ENCODE measurements around the gene ODAD3. TPM values are rescaled to one million over a fixed set of nuclear protein-coding genes. Genes with fewer than 3 reads are reported as not detected.
"Not testable (repeated sequence)": the region's sequence is repeated elsewhere in the genome, so short reads cannot be mapped to it uniquely, and the experiment has no call there.

Gene ODAD3
- total RNA-seq, 1 donor from 2014 or later: 0.66 TPM

DNA sequence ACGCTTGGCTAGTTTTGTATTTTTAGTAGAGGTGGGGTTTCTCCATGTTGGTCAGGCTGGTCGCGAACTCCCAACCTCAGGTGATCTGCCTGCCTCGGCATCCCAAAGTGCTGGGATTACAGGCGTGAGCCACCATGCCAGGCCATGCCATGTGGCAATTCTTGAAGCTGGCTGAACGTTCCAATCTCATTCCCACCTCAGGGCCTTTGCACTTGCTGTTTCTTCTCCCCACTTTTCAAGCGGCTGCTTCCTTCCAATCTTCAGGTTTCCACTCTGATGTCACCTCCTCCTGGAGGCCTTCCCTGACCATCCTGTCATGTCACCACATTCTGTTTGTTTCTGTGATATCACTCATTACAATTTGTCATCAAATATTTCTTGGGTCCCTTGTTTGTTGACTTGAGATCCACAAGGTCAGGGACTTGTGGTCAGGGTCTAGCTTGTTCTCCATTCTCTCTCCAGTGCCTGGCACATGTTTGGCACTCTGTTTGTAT lies 55.0 kb downstream of the ODAD3 start:
- peak overlapping the region; percentile 90 for H3K4me3 Mint-ChIP-seq (ENCODE audit: unreplicated experiment)
- Histone ChIP-seq H3K79me2 (ENCODE audit: insufficient read depth, low read length) (no peaks in the 10 kb centered on the region), H3K27me3 (ENCODE audit: insufficient read depth, low read length) (peaks cover 13% of the 10 kb centered on the region), H3K36me3 (ENCODE audit: insufficient read depth, low read length) (no peaks in the 10 kb centered on the region), H4K20me1 (ENCODE audit: insufficient read depth, low read length) (peaks cover 9% of the 10 kb centered on the region), H3K27ac (ENCODE audit: low read depth, low read length) (no peak overlapping the region), H3K9ac (ENCODE audit: low read length) (no peak overlapping the region), H3K4me2 (ENCODE audit: low read length) (peak overlapping the region; percentile 96), H3K4me1 (ENCODE audit: insufficient read depth, low read length) (peaks cover 48% of the 10 kb centered on the region), H3K9me3 (ENCODE audit: insufficient read depth, low read depth, low read length) (no peaks in the 10 kb centered on the region), H3K4me3 (ENCODE audit: insufficient read depth, low read depth, low read length) (no peak overlapping the region), H2AFZ (ENCODE audit: low read depth, low read length) (peak overlapping the region; percentile 94)
- peaks cover 13% of the 10 kb centered on the region for H3K4me1 Mint-ChIP-seq (ENCODE audit: low read depth, unreplicated experiment)
- H3K36me3 Mint-ChIP-seq (ENCODE audit: low read depth, unreplicated experiment): no peaks in the 10 kb centered on the region
- TF ChIP-seq CTCF (IDR thresholded peaks at IDR 0.05; ENCODE audit: insufficient read depth, low read depth, low read length) (no peak), EZH2 (IDR thresholded peaks at IDR 0.05; ENCODE audit: insufficient read depth, low read length) (no peak)
- peaks cover 7% of the 10 kb centered on the region for H3K27me3 Mint-ChIP-seq (ENCODE audit: low read depth, unreplicated experiment)
- no peak for FAIRE-seq
- no peaks in the 10 kb centered on the region for H3K9me3 Mint-ChIP-seq (ENCODE audit: unreplicated experiment)
- H3K27ac Mint-ChIP-seq (ENCODE audit: unreplicated experiment): no peak overlapping the region
- DNase-seq (ENCODE audit: low read depth): no peak

GRCh38 chr19:11379269-11379845 lies 55.6 kb downstream of the ODAD3 start:
- H3K4me3 Mint-ChIP-seq (ENCODE audit: unreplicated experiment): not testable (repeated sequence)

GRCh38 chr19:11378319-11379189 lies 56.4 kb downstream of the ODAD3 start:
- Histone ChIP-seq H3K4me1 (ENCODE audit: insufficient read depth, low read length) (peaks cover 56% of the 10 kb centered on the region), H3K9ac (ENCODE audit: low read length) (peak overlapping the region; percentile 35), H3K9me3 (ENCODE audit: insufficient read depth, low read depth, low read length) (no peaks in the 10 kb centered on the region), H3K27ac (ENCODE audit: low read depth, low read length) (peak overlapping the region; percentile 51), H3K79me2 (ENCODE audit: insufficient read depth, low read length) (no peaks in the 10 kb centered on the region), H3K36me3 (ENCODE audit: insufficient read depth, low read length) (no peaks in the 10 kb centered on the region), H3K4me3 (ENCODE audit: insufficient read depth, low read depth, low read length) (peak overlapping the region; percentile 7), H4K20me1 (ENCODE audit: insufficient read depth, low read length) (peaks cover 9% of the 10 kb centered on the region), H2AFZ (ENCODE audit: low read depth, low read length) (no peak overlapping the region), H3K27me3 (ENCODE audit: insufficient read depth, low read length) (peaks cover 13% of the 10 kb centered on the region), H3K4me2 (ENCODE audit: low read length) (peak overlapping the region; percentile 78)
- TF ChIP-seq CTCF (IDR thresholded peaks at IDR 0.05; ENCODE audit: insufficient read depth, low read depth, low read length): peak; percentile 12
- TF ChIP-seq EZH2 (IDR thresholded peaks at IDR 0.05; ENCODE audit: insufficient read depth, low read length): no peak
- H3K27me3 Mint-ChIP-seq (ENCODE audit: low read depth, unreplicated experiment): peaks cover 7% of the 10 kb centered on the region
- H3K27ac Mint-ChIP-seq (ENCODE audit: unreplicated experiment): peak overlapping the region; percentile 75
- H3K4me1 Mint-ChIP-seq (ENCODE audit: low read depth, unreplicated experiment): peaks cover 13% of the 10 kb centered on the region
- peaks cover 1% of the 10 kb centered on the region for H3K36me3 Mint-ChIP-seq (ENCODE audit: low read depth, unreplicated experiment)
- no peak overlapping the region for H3K4me3 Mint-ChIP-seq (ENCODE audit: unreplicated experiment)
- no peaks in the 10 kb centered on the region for H3K9me3 Mint-ChIP-seq (ENCODE audit: unreplicated experiment)
- no peak for FAIRE-seq
- DNase-seq (ENCODE audit: low read depth): peak; percentile 77

More at GRCh38 chr19:11379269-11379845, 55.6 kb downstream of the ODAD3 start:
- H3K9me3 ChIP-seq (ENCODE audit: insufficient read depth, low read depth, low read length); H3K36me3 ChIP-seq (ENCODE audit: insufficient read depth, low read length); H3K27me3 Mint-ChIP-seq (ENCODE audit: low read depth, unreplicated experiment); DNase-seq (ENCODE audit: low read depth); H4K20me1 ChIP-seq (ENCODE audit: insufficient read depth, low read length); H3K4me3 ChIP-seq (ENCODE audit: insufficient read depth, low read depth, low read length); H3K27ac Mint-ChIP-seq (ENCODE audit: unreplicated experiment); H3K9me3 Mint-ChIP-seq (ENCODE audit: unreplicated experiment); H3K9ac ChIP-seq (ENCODE audit: low read length); H3K79me2 ChIP-seq (ENCODE audit: insufficient read depth, low read length); H3K36me3 Mint-ChIP-seq (ENCODE audit: low read depth, unreplicated experiment); H2AFZ ChIP-seq (ENCODE audit: low read depth, low read length); H3K4me2 ChIP-seq (ENCODE audit: low read length); FAIRE-seq: not testable (repeated sequence)
- H3K4me1 Mint-ChIP-seq (ENCODE audit: low read depth, unreplicated experiment): peaks cover 13% of the 10 kb centered on the region
- peaks cover 13% of the 10 kb centered on the region for H3K27me3 ChIP-seq (ENCODE audit: insufficient read depth, low read length)
- H3K27ac ChIP-seq (ENCODE audit: low read depth, low read length): peak overlapping the region; percentile 51
- H3K4me1 ChIP-seq (ENCODE audit: insufficient read depth, low read length): peaks cover 48% of the 10 kb centered on the region
